Calu3 (cell line): Measurements from ENCODE around the gene HSD3B2. TPM values are rescaled to one million over a fixed set of nuclear protein-coding genes. Genes with fewer than 3 reads are reported as not detected.

ENCODE experiments used
- BruUV-seq: library from RNA; stranded (reverse); fragments of 400-500 nt; replicated peaks from 2 replicates; lab custom pipeline; 2021; lab: Mats Ljungman, UMichigan
- CTCF ChIA-PET: fragments of 300-600 bp; sonication (Branson Sonifier 250); formaldehyde crosslinking; loops from one replicate; lab custom pipeline; 2022; ENCODE audit warnings: antibody characterized with exemption; lab: Charles Lee
- DNase-seq: peaks from one replicate; pipeline ENCODE4 v3.0.0; 2022
- H3K27ac Mint-ChIP-seq: one replicate; pipeline ENCODE4 v1.8.0; 2022; ENCODE audit warnings: mixed read lengths; ENCODE audit not compliant: unreplicated experiment
- H3K27me3 Mint-ChIP-seq: one replicate; pipeline ENCODE4 v1.8.0; 2022; ENCODE audit warnings: mixed read lengths; ENCODE audit not compliant: unreplicated experiment
- H3K36me3 Mint-ChIP-seq: one replicate; pipeline ENCODE4 v1.8.0; 2022; ENCODE audit warnings: mild to moderate bottlenecking, moderate library complexity, mixed read lengths; ENCODE audit not compliant: insufficient read depth, unreplicated experiment
- H3K4me1 Mint-ChIP-seq: one replicate; pipeline ENCODE4 v1.8.0; 2022; ENCODE audit warnings: mild to moderate bottlenecking, low read depth, mixed read lengths; ENCODE audit not compliant: unreplicated experiment
- H3K4me3 Mint-ChIP-seq: one replicate; pipeline ENCODE4 v1.8.0; 2022; ENCODE audit warnings: mild to moderate bottlenecking, low read depth, moderate library complexity, mixed read lengths; ENCODE audit not compliant: unreplicated experiment
- H3K9me3 Mint-ChIP-seq: one replicate; pipeline ENCODE4 v1.8.0; 2022; ENCODE audit warnings: low read depth, mixed read lengths; ENCODE audit not compliant: unreplicated experiment
- CTCF ChIP-seq: fragments of 200-600 bp; IDR thresholded peaks from one replicate; pipeline ENCODE4 v1.8.0; 2022; ENCODE audit warnings: antibody characterized with exemption; ENCODE audit not compliant: unreplicated experiment
- intact Hi-C: fragments of 100-400 bp; cut with micrococcal nuclease; formaldehyde crosslinking; loops from one replicate; pipeline ENCODE4 v1.10.0; 2022; ENCODE audit not compliant: unreplicated experiment
- total RNA-seq: library from RNA; stranded (reverse); gene quantifications from 2 replicates; pipeline ENCODE4 v1.2.3, GENCODE V29; 2022

The HSD3B2 gene
- total RNA-seq, 1 experiment from 2014 or later = not detected

- BruUV-seq = no TSS peak
- intact Hi-C loops = no loop called here
- Mint-ChIP-seq H3K27me3 (peaks cover 86% of the 10 kb centered on the region), H3K9me3 (no peaks in the 10 kb centered on the region), H3K4me3 (no peak overlapping the region), H3K27ac (no peak overlapping the region), H3K4me1 (no peaks in the 10 kb centered on the region), H3K36me3 (no peaks in the 10 kb centered on the region)
- DNase-seq = no peak
- CTCF ChIA-PET = no interaction called here
- TF ChIP-seq CTCF = no peak
Measured at GRCh38 chr1:119442756-119443155, 27.8 kb downstream of the HSD3B2 start.

- intact Hi-C loops = no loop called here
- H3K27me3 Mint-ChIP-seq = peaks cover 55% of the 10 kb centered on the region
- CTCF ChIA-PET = no interaction called here
- no peaks in the 10 kb centered on the region for H3K9me3 Mint-ChIP-seq
- BruUV-seq = no TSS peak
- TF ChIP-seq CTCF = no peak
- no peaks in the 10 kb centered on the region for H3K36me3 Mint-ChIP-seq
- H3K27ac Mint-ChIP-seq = no peak overlapping the region
- H3K4me1 Mint-ChIP-seq = no peaks in the 10 kb centered on the region
- DNase-seq = no peak
- no peak overlapping the region for H3K4me3 Mint-ChIP-seq
Measured at GRCh38 chr1:119446321-119446720, 31.4 kb downstream of the HSD3B2 start.

GRCh38 chr1:119447344-119448126, 32.6 kb downstream of the HSD3B2 start:
- TF ChIP-seq CTCF = no peak
- no peak overlapping the region for H3K4me3 Mint-ChIP-seq
- H3K27ac Mint-ChIP-seq = no peak overlapping the region
- CTCF ChIA-PET = no interaction called here
- peaks cover 43% of the 10 kb centered on the region for H3K27me3 Mint-ChIP-seq
- intact Hi-C loops = no loop called here
- no TSS peak for BruUV-seq
- no peak for DNase-seq
- H3K36me3 Mint-ChIP-seq = no peaks in the 10 kb centered on the region
- H3K4me1 Mint-ChIP-seq = no peaks in the 10 kb centered on the region
- no peaks in the 10 kb centered on the region for H3K9me3 Mint-ChIP-seq

- no peak overlapping the region for H3K27ac Mint-ChIP-seq
- TF ChIP-seq CTCF = no peak
- H3K36me3 Mint-ChIP-seq = no peaks in the 10 kb centered on the region
- H3K4me3 Mint-ChIP-seq = no peak overlapping the region
- no peaks in the 10 kb centered on the region for H3K9me3 Mint-ChIP-seq
- CTCF ChIA-PET = no interaction called here
- peak; percentile 10 for DNase-seq
- BruUV-seq = no TSS peak
- intact Hi-C loops = no loop called here
- H3K4me1 Mint-ChIP-seq = peaks cover 5% of the 10 kb centered on the region
- H3K27me3 Mint-ChIP-seq = peaks cover 37% of the 10 kb centered on the region
Measured at GRCh38 chr1:119448127-119448511, 33.2 kb downstream of the HSD3B2 start.
